Epidermal melanocyte (primary cell): ENCODE measurements around the gene COL1A2.

ENCODE experiments used
- DNase-seq: peaks from one replicate; pipeline ENCODE4 v3.0.0; 2011; ENCODE audit warnings: low spot score; ENCODE audit not compliant: insufficient read length

COL1A2 gene

GRCh38 chr7:94382746-94383145, 11.9 kb upstream of the COL1A2 start:
- no peak for DNase-seq

- no peak for DNase-seq
These were observed 10.4 kb upstream of the COL1A2 start for GRCh38 chr7:94384315-94384714.

- no peak for DNase-seq
These were observed 8.3 kb upstream of the COL1A2 start for GRCh38 chr7:94386416-94386815.

GRCh38 chr7:94388540-94388939, 6.2 kb upstream of the COL1A2 start:
- no peak for DNase-seq

- no peak for DNase-seq
These were observed 5.3 kb upstream of the COL1A2 start for GRCh38 chr7:94389381-94389780.

- DNase-seq = no peak
These were observed 2.8 kb upstream of the COL1A2 start for GRCh38 chr7:94391726-94392392.

GRCh38 chr7:94392393-94392786, 2.3 kb upstream of the COL1A2 start:
- no peak for DNase-seq

- DNase-seq = no peak
These were observed 1.2 kb upstream of the COL1A2 start for GRCh38 chr7:94393246-94394108.

GRCh38 chr7:94394109-94394436, 622 bp upstream of the COL1A2 start:
- DNase-seq = no peak

GRCh38 chr7:94395141-94396036, 694 bp downstream of the COL1A2 start:
- peak; percentile 79 for DNase-seq

- no peak for DNase-seq
These were observed 1.3 kb downstream of the COL1A2 start for GRCh38 chr7:94396037-94396431.

- DNase-seq = no peak
These were observed 1.9 kb downstream of the COL1A2 start for GRCh38 chr7:94396596-94396995.

- DNase-seq = no peak
These were observed 3.0 kb downstream of the COL1A2 start for GRCh38 chr7:94397722-94398121.

GRCh38 chr7:94398841-94399240, 4.1 kb downstream of the COL1A2 start:
- no peak for DNase-seq

- DNase-seq = no peak
These were observed 5.3 kb downstream of the COL1A2 start for GRCh38 chr7:94400022-94400421.

GRCh38 chr7:94400643-94401427, 6.1 kb downstream of the COL1A2 start:
- no peak for DNase-seq

- DNase-seq = no peak
These were observed 6.7 kb downstream of the COL1A2 start for GRCh38 chr7:94401428-94401814.

GRCh38 chr7:94403546-94403945, 8.9 kb downstream of the COL1A2 start:
- DNase-seq = no peak

- DNase-seq = no peak
These were observed 10.8 kb downstream of the COL1A2 start for GRCh38 chr7:94405506-94405905.

GRCh38 chr7:94406696-94407095, 12.0 kb downstream of the COL1A2 start:
- no peak for DNase-seq
